Measurements from ENCODE around the gene MARCHF11.
A peak's percentile ranks its signal among the peaks of the same experiment; 100 is the strongest.

Gene MARCHF11, protein sequence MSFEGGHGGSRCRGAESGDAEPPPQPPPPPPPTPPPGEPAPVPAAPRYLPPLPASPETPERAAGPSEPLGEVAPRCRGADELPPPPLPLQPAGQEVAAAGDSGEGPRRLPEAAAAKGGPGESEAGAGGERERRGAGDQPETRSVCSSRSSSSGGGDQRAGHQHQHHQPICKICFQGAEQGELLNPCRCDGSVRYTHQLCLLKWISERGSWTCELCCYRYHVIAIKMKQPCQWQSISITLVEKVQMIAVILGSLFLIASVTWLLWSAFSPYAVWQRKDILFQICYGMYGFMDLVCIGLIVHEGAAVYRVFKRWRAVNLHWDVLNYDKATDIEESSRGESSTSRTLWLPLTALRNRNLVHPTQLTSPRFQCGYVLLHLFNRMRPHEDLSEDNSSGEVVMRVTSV

DNA sequence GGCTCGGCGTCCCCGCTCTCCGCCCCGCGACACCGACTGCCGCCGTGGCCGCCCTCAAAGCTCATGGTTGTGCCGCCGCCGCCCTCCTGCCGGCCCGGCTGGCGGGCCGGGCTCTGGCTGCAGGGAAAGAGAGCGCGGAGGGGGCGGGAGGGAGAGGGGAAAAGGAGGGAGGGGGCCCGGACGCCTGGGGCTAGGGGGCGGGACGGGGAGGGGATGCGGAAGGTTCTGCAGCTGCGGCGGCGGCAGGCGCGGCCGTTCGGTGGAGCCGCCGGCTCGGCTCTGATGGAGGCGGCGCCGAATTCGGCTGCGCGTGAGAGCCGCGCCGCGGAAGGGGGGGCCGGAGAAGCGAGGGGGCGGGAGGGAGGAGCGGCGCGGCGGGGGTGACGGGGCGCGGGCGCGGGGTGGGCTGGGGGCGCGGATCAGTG lies at the start of gene MARCHF11:
Gene MARCHF11, minus strand, starts transcription at position 281 of the 425 bp plus-strand sequence. Its CDS starts 216 bp downstream, at position 65.
- Mint-ChIP-seq H3K27ac (no peak within 1 kb of the TSS), H3K4me1 (ENCODE audit: low read depth) (peaks cover 2% of the 10 kb centered on the region), H3K4me3 (peak within 1 kb of the TSS; percentile 16), H3K27me3 (peaks cover 62% of the 10 kb centered on the region), H3K36me3 (ENCODE audit: low read depth) (no peaks in the 10 kb centered on the region), H3K9me3 (peaks cover 5% of the 10 kb centered on the region)
- DNase-seq, result no peak

DNA sequence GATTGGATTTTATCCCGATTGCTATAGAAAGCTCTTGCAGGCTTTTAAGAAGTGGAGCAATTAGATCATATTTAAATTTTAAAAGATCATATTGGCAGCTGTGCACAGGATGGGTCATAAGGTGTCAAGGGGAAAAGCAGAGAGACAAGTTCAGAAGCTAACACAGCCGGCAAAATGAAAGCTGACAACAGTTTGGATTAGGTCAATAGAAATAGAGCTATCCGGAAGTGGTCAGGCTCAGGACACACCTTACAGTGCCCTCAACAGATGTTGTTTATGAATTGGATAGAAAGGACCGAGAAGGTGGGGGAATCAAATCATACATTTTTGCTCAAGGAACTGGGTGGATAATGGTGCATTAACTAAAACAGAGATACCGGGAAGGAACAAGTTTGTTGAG lies 46.3 kb upstream of the MARCHF11 start:
- no peak for DNase-seq
- H3K9me3 Mint-ChIP-seq, result no peaks in the 10 kb centered on the region
- no peaks in the 10 kb centered on the region for H3K27me3 Mint-ChIP-seq
- no peaks in the 10 kb centered on the region for H3K4me1 Mint-ChIP-seq (ENCODE audit: low read depth)
- H3K27ac Mint-ChIP-seq, result no peak overlapping the region
- no peaks in the 10 kb centered on the region for H3K36me3 Mint-ChIP-seq (ENCODE audit: low read depth)
- no peak overlapping the region for H3K4me3 Mint-ChIP-seq

DNA sequence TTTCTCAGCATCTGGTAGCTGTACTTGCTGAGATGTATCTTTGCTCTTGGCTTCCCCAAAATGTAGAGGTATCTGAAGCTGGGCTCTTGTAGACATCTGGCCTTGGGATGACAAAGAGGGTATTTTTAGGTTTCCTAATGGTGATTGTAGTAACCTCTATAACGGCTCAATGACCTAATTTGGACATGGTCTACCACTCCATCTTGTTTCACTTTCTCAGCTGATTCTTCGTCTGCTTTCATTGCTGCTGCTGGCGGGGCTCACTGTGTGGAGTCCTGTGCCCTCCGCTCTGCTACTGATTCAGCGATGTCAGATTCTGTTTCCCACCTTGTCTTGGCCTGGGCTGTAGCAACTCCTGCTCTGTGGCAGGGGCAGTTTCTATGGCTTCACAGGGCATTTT lies 12.7 kb upstream of the MARCHF11 start:
- no peaks in the 10 kb centered on the region for H3K4me1 Mint-ChIP-seq (ENCODE audit: low read depth)
- no peak overlapping the region for H3K4me3 Mint-ChIP-seq
- DNase-seq, result no peak
- H3K27me3 Mint-ChIP-seq, result no peaks in the 10 kb centered on the region
- H3K9me3 Mint-ChIP-seq, result peaks cover 3% of the 10 kb centered on the region
- no peaks in the 10 kb centered on the region for H3K36me3 Mint-ChIP-seq (ENCODE audit: low read depth)
- no peak overlapping the region for H3K27ac Mint-ChIP-seq

DNA sequence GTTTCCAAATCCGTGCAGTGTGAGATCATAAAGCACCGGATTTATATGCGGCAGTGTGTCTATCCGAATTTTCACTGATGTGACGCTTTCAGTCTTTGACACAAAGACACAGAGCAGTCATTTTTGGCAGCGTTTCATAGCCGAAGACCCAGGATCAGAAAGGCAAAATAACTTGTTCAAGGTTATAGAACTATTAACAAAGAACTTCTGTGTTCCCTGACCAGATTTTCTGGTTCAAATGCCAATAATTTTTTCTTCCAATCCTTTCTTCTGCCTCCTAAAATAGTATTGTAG lies 1.1 kb upstream of the MARCHF11 start:
- Mint-ChIP-seq H3K27me3 (peaks cover 61% of the 10 kb centered on the region), H3K4me1 (ENCODE audit: low read depth) (peaks cover 2% of the 10 kb centered on the region), H3K36me3 (ENCODE audit: low read depth) (no peaks in the 10 kb centered on the region), H3K4me3 (no peak overlapping the region), H3K27ac (no peak overlapping the region), H3K9me3 (peaks cover 5% of the 10 kb centered on the region)
- no peak for DNase-seq

DNA sequence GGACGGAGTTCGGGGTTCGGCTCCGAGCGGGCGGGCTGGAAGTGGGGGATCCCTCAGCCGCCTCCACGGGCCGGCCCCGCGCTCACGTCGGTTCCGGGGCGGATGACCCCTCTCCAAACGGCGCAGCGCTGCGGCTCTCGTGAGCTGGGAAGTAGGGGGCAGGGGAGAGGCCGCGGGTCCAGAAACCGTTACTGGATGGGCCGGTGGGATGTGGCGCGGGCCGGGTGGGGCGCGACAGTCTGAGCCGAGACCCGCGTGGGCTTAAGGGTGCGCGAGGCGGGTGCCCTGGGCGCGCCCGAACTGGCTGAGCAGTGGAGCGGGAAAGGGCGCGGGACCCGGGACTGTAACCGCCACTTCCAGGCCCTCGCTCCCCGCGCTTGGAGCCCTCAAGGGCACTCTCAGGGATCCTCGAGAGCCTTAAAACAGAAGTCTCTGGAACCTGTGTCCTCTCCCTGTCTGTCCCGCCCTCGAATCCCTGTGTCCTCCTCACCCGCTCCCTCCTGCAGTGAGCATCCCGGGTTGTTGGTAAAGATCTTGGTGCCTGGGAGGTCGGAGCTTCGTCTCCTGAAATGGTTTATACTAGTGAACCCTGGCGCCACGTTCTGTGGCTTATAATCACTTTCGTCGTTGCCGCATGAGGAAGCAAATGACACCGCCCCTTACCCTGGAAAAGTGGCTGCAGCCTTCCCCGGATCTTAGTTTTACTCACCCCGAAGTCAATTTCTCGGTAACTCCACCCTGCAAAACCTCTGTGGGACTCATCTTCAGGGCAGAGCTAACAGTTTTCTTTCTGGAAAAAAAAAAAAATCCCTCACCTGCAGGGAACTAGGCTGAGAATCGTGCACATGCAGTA lies 571 bp upstream of the MARCHF11 start:
- Mint-ChIP-seq H3K27ac (no peak overlapping the region), H3K27me3 (peaks cover 66% of the 10 kb centered on the region), H3K36me3 (ENCODE audit: low read depth) (no peaks in the 10 kb centered on the region), H3K9me3 (peaks cover 5% of the 10 kb centered on the region), H3K4me1 (ENCODE audit: low read depth) (peaks cover 2% of the 10 kb centered on the region), H3K4me3 (no peak overlapping the region)
- no peak for DNase-seq

DNA sequence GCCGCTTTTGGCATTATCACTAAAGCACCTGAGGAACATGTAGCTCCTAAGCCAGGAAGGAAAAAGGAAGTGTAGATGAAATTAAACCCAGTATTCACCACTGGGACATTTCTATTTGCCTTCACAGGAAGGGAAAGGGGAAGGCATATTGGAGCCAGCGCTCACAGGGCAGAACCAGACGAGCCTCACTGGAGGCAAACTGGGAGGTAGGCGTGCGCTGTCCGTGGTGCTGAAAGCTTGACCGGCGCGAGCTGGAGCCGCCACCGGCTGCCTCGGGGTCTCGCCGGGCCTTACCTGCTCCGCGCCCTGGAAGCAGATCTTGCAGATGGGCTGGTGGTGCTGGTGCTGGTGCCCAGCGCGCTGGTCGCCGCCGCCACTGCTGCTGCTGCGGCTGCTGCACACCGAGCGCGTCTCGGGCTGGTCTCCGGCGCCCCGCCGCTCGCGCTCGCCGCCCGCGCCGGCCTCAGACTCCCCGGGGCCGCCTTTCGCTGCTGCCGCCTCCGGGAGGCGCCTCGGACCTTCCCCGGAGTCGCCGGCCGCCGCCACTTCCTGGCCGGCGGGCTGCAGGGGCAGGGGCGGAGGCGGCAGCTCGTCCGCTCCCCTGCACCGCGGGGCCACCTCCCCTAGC lies 732 bp downstream of the MARCHF11 start:
- no peaks in the 10 kb centered on the region for H3K36me3 Mint-ChIP-seq (ENCODE audit: low read depth)
- no peak overlapping the region for H3K27ac Mint-ChIP-seq
- H3K4me3 Mint-ChIP-seq, result peak overlapping the region; percentile 16
- peaks cover 5% of the 10 kb centered on the region for H3K9me3 Mint-ChIP-seq
- peak; percentile 38 for DNase-seq
- peaks cover 2% of the 10 kb centered on the region for H3K4me1 Mint-ChIP-seq (ENCODE audit: low read depth)
- H3K27me3 Mint-ChIP-seq, result peaks cover 61% of the 10 kb centered on the region

DNA sequence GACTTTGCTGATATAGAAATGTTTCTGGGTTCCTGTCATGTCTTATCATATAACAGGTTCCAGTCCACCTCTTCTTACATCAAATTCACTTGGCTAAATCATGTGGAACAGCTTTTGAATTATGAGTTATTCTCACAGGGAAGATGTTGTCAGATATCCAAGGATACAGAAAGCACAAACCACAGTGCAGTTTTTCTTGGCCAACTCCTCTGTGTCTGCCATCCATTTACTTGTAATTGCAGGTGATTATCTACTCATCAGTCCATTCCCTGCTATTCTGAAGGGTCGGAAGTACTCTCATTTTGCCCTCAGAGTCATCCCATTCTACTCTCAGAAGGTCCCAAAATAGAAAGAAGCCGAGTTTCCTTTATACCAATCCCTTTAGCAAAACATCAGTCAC lies 10.0 kb downstream of the MARCHF11 start:
- DNase-seq, result no peak
- no peak overlapping the region for H3K4me3 Mint-ChIP-seq
- no peaks in the 10 kb centered on the region for H3K36me3 Mint-ChIP-seq (ENCODE audit: low read depth)
- no peaks in the 10 kb centered on the region for H3K9me3 Mint-ChIP-seq
- no peaks in the 10 kb centered on the region for H3K4me1 Mint-ChIP-seq (ENCODE audit: low read depth)
- H3K27ac Mint-ChIP-seq, result no peak overlapping the region
- peaks cover 6% of the 10 kb centered on the region for H3K27me3 Mint-ChIP-seq

DNA sequence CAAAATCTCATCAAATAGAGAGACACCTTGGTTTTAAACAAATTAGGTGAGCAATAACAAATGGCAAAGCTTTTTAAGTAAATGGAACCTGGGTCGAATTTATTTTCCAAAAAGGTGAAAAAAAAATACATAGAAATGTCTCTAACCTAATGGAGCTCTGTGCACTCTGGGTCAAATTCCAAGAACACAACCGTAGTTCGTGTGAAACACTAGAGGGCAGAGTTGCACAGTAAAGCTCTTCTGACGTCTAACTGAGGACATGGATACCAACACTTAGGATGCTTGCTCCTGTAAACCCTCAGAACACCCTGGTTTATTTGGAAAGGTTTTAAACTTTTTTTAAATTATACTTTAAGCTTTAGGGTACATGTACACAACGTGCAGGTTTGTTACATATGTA lies 18.9 kb downstream of the MARCHF11 start:
- no peaks in the 10 kb centered on the region for H3K27me3 Mint-ChIP-seq

DNA sequence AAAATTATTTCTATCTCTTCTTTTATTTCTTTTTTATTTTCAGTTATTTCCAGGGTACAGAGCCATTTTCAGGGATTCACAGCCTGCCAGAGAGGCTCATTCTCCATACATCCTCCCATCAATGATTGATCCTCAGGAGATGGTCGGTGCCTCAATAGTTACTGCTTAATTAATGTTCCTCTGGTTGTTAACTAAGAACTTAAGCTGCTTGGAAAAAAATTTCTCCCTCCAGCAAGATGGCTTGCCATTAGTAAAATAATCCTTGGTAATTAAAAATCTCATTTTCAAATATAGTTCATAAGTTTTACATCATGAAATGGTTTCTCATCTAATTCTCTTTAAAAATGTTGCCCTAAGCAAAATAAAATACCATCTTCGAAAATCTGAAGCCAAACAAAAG lies 20.0 kb downstream of the MARCHF11 start:
- Mint-ChIP-seq H3K36me3 (ENCODE audit: low read depth) (no peaks in the 10 kb centered on the region), H3K27me3 (no peaks in the 10 kb centered on the region), H3K4me3 (no peak overlapping the region), H3K27ac (no peak overlapping the region), H3K9me3 (no peaks in the 10 kb centered on the region), H3K4me1 (ENCODE audit: low read depth) (no peaks in the 10 kb centered on the region)
- DNase-seq, result no peak

More for the DNA sequence above, 18.9 kb downstream of the MARCHF11 start:
- Mint-ChIP-seq H3K4me3 (no peak overlapping the region), H3K9me3 (no peaks in the 10 kb centered on the region), H3K27ac (no peak overlapping the region), H3K36me3 (ENCODE audit: low read depth) (no peaks in the 10 kb centered on the region), H3K4me1 (ENCODE audit: low read depth) (no peaks in the 10 kb centered on the region)
- DNase-seq, result no peak

DNA sequence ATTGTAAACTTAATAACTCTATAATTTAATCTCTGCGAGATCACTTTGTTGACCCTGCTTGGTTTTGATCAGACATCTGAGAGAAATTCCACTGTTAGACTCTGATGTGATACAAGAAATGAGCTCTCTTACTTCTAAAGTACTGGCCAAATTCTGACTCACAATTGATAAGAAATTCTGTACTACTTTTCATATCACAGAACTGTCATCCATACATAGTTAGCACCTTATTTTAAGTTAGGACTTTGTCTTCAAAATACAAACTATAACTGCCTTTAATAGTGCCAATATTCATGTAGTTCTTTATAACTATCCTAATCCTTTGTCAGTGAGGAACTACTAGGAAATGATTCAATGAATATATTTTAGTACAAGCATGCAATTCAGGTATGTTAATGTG lies 23.4 kb downstream of the MARCHF11 start:
- no peak for DNase-seq
- Mint-ChIP-seq H3K4me1 (ENCODE audit: low read depth) (no peaks in the 10 kb centered on the region), H3K4me3 (no peak overlapping the region), H3K36me3 (ENCODE audit: low read depth) (no peaks in the 10 kb centered on the region), H3K27me3 (no peaks in the 10 kb centered on the region), H3K27ac (no peak overlapping the region), H3K9me3 (no peaks in the 10 kb centered on the region)

DNA sequence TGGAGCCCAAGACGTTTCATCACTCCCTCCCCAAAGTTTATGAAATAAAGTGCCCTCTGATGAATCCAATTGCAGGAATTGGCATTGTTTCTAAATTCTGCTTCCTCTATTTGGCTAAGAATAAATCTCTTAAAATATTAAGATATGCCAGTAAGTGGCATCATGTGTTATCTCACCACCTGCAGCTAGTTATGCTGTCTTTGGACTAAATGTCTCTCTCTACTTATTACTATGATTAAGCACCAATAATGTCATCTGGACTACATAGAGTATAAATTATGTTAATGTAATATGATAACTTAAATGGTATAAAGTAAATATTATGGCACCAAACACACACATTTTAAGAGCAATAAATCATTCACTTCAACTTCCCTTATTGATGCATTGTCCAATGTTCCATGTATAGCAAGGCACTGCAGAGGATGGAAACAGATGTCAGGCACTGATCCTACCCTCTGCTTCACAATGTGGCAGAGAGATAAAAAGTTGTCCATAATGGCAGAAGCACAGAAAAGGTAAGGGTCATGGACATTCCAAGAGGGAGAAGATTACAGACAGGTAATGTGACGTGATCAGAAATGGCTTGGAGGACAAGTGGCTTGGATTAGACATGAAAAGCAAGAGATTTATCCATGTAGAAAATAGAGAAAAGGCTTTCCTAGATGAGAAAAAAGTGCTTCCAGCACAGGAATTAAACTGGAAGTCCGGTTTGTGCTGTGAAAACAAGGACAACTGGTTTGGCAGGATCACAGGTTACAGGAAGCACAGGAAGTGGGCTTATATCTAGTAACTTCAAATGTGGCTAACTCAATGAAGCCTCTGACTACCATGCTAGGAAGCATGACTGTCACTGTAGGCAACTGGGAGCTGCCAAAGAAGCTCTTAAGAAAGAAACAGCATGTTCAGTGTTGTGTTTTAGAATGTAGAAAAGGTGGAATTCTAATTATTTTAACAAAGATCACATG lies 26.7 kb downstream of the MARCHF11 start:
- no peaks in the 10 kb centered on the region for H3K9me3 Mint-ChIP-seq

DNA sequence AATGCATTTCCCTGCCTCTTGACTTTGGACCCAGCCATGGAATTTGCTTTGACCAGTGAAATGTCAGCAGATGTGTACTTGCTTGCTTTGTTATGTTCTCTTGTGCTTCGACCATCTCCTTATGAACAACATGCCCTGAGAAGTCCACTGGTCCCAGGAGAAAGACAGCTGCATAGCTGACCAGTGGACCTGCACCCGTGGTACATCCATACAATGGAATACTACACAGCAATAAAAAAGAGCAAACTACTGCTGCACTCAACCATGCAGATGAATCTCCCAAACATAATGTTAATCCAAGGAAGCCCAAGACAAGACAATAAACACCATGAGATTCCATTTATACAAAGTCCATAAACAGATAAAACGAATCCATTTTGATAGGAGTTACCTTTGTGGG lies 30.0 kb downstream of the MARCHF11 start:
- Mint-ChIP-seq H3K36me3 (ENCODE audit: low read depth) (no peaks in the 10 kb centered on the region), H3K4me1 (ENCODE audit: low read depth) (no peaks in the 10 kb centered on the region), H3K9me3 (no peaks in the 10 kb centered on the region), H3K27me3 (no peaks in the 10 kb centered on the region), H3K4me3 (no peak overlapping the region), H3K27ac (no peak overlapping the region)
- no peak for DNase-seq

More for the DNA sequence above, 26.7 kb downstream of the MARCHF11 start:
- H3K36me3 Mint-ChIP-seq (ENCODE audit: low read depth), result no peaks in the 10 kb centered on the region
- H3K27ac Mint-ChIP-seq, result no peak overlapping the region
- no peaks in the 10 kb centered on the region for H3K4me1 Mint-ChIP-seq (ENCODE audit: low read depth)
- no peak overlapping the region for H3K4me3 Mint-ChIP-seq
- no peaks in the 10 kb centered on the region for H3K27me3 Mint-ChIP-seq
- DNase-seq, result no peak

DNA sequence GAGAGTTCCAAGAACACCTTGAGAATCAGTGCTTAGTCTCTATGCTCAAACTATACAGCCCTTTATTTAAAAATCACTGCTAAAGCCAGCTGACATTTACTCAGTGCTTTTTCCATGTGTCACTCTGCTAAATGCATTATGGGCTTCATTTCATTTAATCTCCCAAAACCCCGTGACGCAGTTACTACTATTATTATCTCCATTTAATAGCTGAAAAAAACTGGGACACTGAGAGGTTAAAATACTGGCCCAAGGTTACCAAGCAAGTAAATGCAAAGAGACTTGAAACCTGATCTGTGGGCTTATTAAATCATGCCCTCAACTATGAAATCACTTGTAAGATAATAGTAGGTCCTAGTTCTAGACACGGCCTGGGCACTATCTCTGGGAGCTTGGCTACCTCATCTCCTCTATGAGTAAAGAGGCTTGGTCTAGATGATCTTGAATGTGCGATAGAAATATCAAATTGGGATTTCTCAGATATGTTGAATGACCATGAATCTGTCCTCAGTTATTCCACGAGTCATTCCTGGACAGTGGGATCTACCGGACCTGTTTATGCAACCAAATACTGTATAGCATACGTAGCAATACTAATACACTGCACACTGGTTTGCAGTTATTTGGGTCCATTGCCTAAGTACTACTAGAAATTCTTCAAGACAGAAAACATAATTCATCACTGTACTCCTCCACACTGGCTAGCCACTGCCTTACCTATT lies 32.3 kb downstream of the MARCHF11 start:
- no peak overlapping the region for H3K4me3 Mint-ChIP-seq
- no peaks in the 10 kb centered on the region for H3K4me1 Mint-ChIP-seq (ENCODE audit: low read depth)
- no peak for DNase-seq
- no peaks in the 10 kb centered on the region for H3K9me3 Mint-ChIP-seq
- no peak overlapping the region for H3K27ac Mint-ChIP-seq
- H3K27me3 Mint-ChIP-seq, result no peaks in the 10 kb centered on the region
- no peaks in the 10 kb centered on the region for H3K36me3 Mint-ChIP-seq (ENCODE audit: low read depth)

Data from activated T-cell treated with anti-CD3 and anti-CD28 coated beads, Interleukin-2, amount 50 U/mL, for 24 hours (primary cell).